OCI-LY3 (cell line): ENCODE results near the gene SPATA12.

Source experiments
- H2AFZ ChIP-seq: fragments of 200-600, 300-600 bp; shearing (Covaris generic); 2 replicates; pipeline ENCODE4 v1.6.0; 2014; ENCODE audit warnings: antibody characterized with exemption, low read depth, low read length
- H3K27ac ChIP-seq: fragments of 200-600, 300-600 bp; sonication (generic); 2 replicates; pipeline ENCODE4 v1.5.1; 2014; ENCODE audit warnings: mild to moderate bottlenecking, low read length, moderate library complexity, mixed read lengths
- H3K27me3 ChIP-seq: fragments of 200-600, 300-600 bp; sonication (generic); 2 replicates; pipeline ENCODE4 v1.6.1; 2014; ENCODE audit warnings: low read depth, low read length, mixed read lengths
- H3K36me3 ChIP-seq: fragments of 200-600, 300-600 bp; sonication (generic); replicated peaks from 2 replicates; pipeline ENCODE3; 2014; ENCODE audit warnings: low read depth, low read length, mixed read lengths
- H3K4me1 ChIP-seq: fragments of 300-600, 200-600 bp; sonication (generic); 2 replicates; pipeline ENCODE4 v1.6.1; 2014; ENCODE audit warnings: low read length, mixed read lengths
- H3K4me2 ChIP-seq: fragments of 200-600, 300-600 bp; sonication (generic); 2 replicates; pipeline ENCODE4 v1.6.1; 2014; ENCODE audit warnings: low read length, mixed read lengths
- H3K4me3 ChIP-seq: fragments of 300-600, 200-600 bp; sonication (generic); 2 replicates; pipeline ENCODE4 v1.5.1; 2014; ENCODE audit warnings: antibody characterized with exemption, mild to moderate bottlenecking, low read length, moderate library complexity
- H3K79me2 ChIP-seq: fragments of 300-600, 200-600 bp; shearing (Covaris generic); 2 replicates; pipeline ENCODE4 v1.6.1; 2014; ENCODE audit warnings: mild to moderate bottlenecking, low read length, mixed read lengths
- H3K9ac ChIP-seq: fragments of 300-600, 200-600 bp; shearing (Covaris generic); 2 replicates; pipeline ENCODE4 v1.6.0; 2014; ENCODE audit warnings: mild to moderate bottlenecking, low read length, moderate library complexity
- H3K9me3 ChIP-seq: fragments of 200-600, 300-600 bp; shearing (Covaris generic); 2 replicates; pipeline ENCODE4 v1.6.1; 2014; ENCODE audit warnings: low read length, mixed read lengths; ENCODE audit not compliant: insufficient read depth
- H4K20me1 ChIP-seq: fragments of 200-600, 300-600 bp; sonication (generic); 2 replicates; pipeline ENCODE4 v1.6.1; 2016; ENCODE audit warnings: low read length, mixed read lengths; ENCODE audit not compliant: insufficient read depth
- CTCF ChIP-seq: fragments of 200-600, 300-600 bp; sonication (generic); IDR thresholded peaks from 2 replicates; pipeline ENCODE4 v1.5.1; 2014; ENCODE audit warnings: antibody characterized with exemption, low read length, low read depth
- EZH2phosphoT487 ChIP-seq: fragments of 200-600 bp; shearing (Covaris generic); IDR thresholded peaks from 2 replicates; pipeline ENCODE4 v1.6.1; 2018; ENCODE audit warnings: antibody characterized with exemption, mixed run types, low read depth

Gene SPATA12

GRCh38 chr3:57118254-57118653 is 57.8 kb downstream of the SPATA12 start:
- H3K79me2 ChIP-seq, result no peaks in the 10 kb centered on the region
- H3K4me3 ChIP-seq, result no peak overlapping the region
- no peak overlapping the region for H3K9ac ChIP-seq
- no peak overlapping the region for H3K4me2 ChIP-seq
- TF ChIP-seq CTCF (no peak), EZH2phosphoT487 (no peak)
- H3K27me3 ChIP-seq, result peaks cover 12% of the 10 kb centered on the region
- no peak overlapping the region for H3K27ac ChIP-seq
- no peaks in the 10 kb centered on the region for H3K4me1 ChIP-seq
- H3K9me3 ChIP-seq, result no peaks in the 10 kb centered on the region
- H3K36me3 ChIP-seq, result no peaks in the 10 kb centered on the region
- no peak overlapping the region for H2AFZ ChIP-seq
- no peaks in the 10 kb centered on the region for H4K20me1 ChIP-seq

GRCh38 chr3:57120040-57120439 is 59.6 kb downstream of the SPATA12 start:
- no peaks in the 10 kb centered on the region for H4K20me1 ChIP-seq
- TF ChIP-seq EZH2phosphoT487 (no peak), CTCF (no peak)
- H3K9ac ChIP-seq, result no peak overlapping the region
- H3K4me3 ChIP-seq, result no peak overlapping the region
- no peak overlapping the region for H2AFZ ChIP-seq
- no peaks in the 10 kb centered on the region for H3K4me1 ChIP-seq
- peaks cover 14% of the 10 kb centered on the region for H3K27me3 ChIP-seq
- no peak overlapping the region for H3K27ac ChIP-seq
- H3K4me2 ChIP-seq, result no peak overlapping the region
- no peaks in the 10 kb centered on the region for H3K36me3 ChIP-seq
- H3K9me3 ChIP-seq, result no peaks in the 10 kb centered on the region
- H3K79me2 ChIP-seq, result no peaks in the 10 kb centered on the region

- no peaks in the 10 kb centered on the region for H3K36me3 ChIP-seq
- no peak for TF ChIP-seq EZH2phosphoT487
- H4K20me1 ChIP-seq, result no peaks in the 10 kb centered on the region
- no peaks in the 10 kb centered on the region for H3K9me3 ChIP-seq
- no peak overlapping the region for H3K4me3 ChIP-seq
- peaks cover 14% of the 10 kb centered on the region for H3K27me3 ChIP-seq
- no peak overlapping the region for H3K27ac ChIP-seq
- no peak overlapping the region for H3K9ac ChIP-seq
- no peak overlapping the region for H3K4me2 ChIP-seq
- H3K79me2 ChIP-seq, result no peaks in the 10 kb centered on the region
- H2AFZ ChIP-seq, result no peak overlapping the region
- H3K4me1 ChIP-seq, result no peaks in the 10 kb centered on the region
These were observed 60.1 kb downstream of the SPATA12 start for GRCh38 chr3:57120451-57121174.
